Erythroblast (primary cell): ENCODE data around the gene BMP7.

ENCODE experiments used
- GATA1 ChIP-seq: IDR thresholded peaks from 2 replicates; pipeline ENCODE4 v1.6.1; 2011; ENCODE audit warnings: low read depth, mild to moderate bottlenecking, control low read depth, low read length, moderate library complexity
- POLR2A ChIP-seq: IDR thresholded peaks from 2 replicates; pipeline ENCODE4 v1.6.1; 2011; ENCODE audit warnings: mild to moderate bottlenecking, low read length

- TF ChIP-seq POLR2A (no peak), GATA1 (no peak)
Measured at GRCh38 chr20:57203204-57203603, 63.2 kb downstream of the BMP7 start.
